Neural progenitor cell (in vitro differentiated cells): ENCODE data around the gene SCN7A.

Experiments
- EZH2 ChIP-seq: fragments of 200-600 bp; sonication (generic); IDR thresholded peaks from 2 replicates; pipeline ENCODE4 v1.6.1; 2017; ENCODE audit warnings: antibody characterized with exemption, mild to moderate bottlenecking, moderate library complexity
- TF ChIP-seq, protein P1 (sequence below): fragments of 200-600 bp; sonication (generic); IDR thresholded peaks from 2 replicates; pipeline ENCODE4 v1.5.1; 2017; ENCODE audit warnings: antibody characterized with exemption, mild to moderate bottlenecking

GRCh38 chr2:166376873-166377272 is 117.2 kb downstream of the SCN7A start:
- TF ChIP-seq, protein P1, sequence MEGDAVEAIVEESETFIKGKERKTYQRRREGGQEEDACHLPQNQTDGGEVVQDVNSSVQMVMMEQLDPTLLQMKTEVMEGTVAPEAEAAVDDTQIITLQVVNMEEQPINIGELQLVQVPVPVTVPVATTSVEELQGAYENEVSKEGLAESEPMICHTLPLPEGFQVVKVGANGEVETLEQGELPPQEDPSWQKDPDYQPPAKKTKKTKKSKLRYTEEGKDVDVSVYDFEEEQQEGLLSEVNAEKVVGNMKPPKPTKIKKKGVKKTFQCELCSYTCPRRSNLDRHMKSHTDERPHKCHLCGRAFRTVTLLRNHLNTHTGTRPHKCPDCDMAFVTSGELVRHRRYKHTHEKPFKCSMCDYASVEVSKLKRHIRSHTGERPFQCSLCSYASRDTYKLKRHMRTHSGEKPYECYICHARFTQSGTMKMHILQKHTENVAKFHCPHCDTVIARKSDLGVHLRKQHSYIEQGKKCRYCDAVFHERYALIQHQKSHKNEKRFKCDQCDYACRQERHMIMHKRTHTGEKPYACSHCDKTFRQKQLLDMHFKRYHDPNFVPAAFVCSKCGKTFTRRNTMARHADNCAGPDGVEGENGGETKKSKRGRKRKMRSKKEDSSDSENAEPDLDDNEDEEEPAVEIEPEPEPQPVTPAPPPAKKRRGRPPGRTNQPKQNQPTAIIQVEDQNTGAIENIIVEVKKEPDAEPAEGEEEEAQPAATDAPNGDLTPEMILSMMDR = no peak
- TF ChIP-seq EZH2 = no peak
